GM20000 (cell line): ENCODE results near the gene CTSC.

Source experiments
- DNase-seq: peaks from one replicate; pipeline ENCODE4 v3.0.0; 2012; ENCODE audit warnings: low spot score
- TF ChIP-seq, protein P1 (sequence below): IDR thresholded peaks from 2 replicates; pipeline ENCODE4 v1.5.1; 2012; ENCODE audit warnings: mild to moderate bottlenecking, control low read depth; ENCODE audit errors: extremely low read depth, missing control alignments

Gene CTSC

DNA sequence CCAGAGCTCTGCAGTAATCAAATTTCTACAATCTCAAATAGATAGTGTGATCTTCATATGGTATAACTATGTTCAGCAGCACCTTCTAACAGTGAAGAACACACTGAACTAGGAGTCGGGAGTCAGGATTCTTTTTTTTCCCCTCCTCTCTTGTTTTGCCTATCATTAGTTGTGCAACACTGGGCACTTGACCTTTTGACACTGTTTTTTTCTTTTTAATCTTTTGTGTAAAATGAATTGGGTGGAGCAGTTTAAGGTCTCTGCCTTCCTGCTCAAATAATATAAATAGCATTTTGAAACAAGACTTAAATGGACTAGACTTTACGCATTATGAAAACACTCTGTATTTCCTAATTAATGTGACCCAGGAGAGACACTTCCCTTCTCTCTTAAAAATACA lies 39.7 kb downstream of the CTSC start:
- DNase-seq = no peak
- TF ChIP-seq, protein P1, sequence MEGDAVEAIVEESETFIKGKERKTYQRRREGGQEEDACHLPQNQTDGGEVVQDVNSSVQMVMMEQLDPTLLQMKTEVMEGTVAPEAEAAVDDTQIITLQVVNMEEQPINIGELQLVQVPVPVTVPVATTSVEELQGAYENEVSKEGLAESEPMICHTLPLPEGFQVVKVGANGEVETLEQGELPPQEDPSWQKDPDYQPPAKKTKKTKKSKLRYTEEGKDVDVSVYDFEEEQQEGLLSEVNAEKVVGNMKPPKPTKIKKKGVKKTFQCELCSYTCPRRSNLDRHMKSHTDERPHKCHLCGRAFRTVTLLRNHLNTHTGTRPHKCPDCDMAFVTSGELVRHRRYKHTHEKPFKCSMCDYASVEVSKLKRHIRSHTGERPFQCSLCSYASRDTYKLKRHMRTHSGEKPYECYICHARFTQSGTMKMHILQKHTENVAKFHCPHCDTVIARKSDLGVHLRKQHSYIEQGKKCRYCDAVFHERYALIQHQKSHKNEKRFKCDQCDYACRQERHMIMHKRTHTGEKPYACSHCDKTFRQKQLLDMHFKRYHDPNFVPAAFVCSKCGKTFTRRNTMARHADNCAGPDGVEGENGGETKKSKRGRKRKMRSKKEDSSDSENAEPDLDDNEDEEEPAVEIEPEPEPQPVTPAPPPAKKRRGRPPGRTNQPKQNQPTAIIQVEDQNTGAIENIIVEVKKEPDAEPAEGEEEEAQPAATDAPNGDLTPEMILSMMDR = no peak

DNA sequence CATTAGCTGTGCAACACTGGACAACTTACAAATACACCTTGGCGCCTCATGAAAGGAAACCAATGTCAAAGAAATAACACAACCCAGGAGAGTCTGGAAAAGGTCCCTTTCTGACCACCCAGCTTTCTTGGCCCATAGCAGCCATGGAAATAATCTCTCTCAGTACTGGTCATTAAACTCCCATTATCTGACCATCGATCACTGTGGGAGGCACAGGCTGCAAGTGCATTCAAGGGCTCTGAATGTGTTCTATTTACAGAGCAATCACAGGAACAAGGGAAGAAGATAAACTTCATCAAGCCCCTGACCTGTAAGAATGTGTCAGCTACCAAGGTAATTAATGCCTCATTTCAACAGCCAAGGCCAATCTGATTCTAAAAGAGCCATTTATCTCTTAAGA lies 40.1 kb downstream of the CTSC start:
- DNase-seq = no peak
- TF ChIP-seq, protein P1 = no peak

DNA sequence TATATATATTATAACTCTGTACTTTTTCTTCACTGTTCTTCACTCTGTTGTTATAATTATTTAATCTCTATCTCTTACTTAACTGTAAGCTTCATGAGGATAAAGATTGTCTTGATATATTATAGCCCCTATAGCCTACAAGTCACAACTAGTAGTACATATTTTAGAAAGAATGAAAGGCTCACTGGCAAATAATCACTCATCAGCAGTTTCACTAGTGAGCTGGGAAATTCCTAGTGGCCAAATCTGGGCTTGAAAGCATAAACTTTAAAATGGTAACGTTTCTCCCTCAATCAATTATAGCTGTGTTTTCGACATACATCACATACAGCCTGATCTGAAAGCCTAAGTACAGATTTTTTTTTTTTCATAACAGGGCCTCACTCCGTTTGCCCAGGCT lies 42.5 kb downstream of the CTSC start:
- no peak for DNase-seq
- TF ChIP-seq, protein P1 = no peak

DNA sequence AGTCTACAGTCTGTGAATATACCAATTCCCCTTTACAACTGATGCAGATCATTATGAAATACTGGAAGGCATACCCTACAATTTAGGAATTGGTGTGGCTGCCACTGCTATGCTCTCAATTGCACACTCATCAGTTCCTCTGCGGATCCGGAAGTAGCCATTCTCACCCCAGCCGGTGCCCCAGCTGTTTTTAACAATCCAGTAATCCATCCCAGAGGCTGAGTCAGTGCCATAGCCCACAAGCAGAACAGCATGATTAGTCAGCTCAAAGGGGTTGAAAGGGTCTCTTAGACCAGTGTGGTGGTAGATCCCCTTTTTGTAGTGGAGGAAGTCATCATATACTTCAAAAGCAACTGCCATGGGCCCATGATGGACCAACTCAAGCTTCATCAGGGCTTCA lies 43.6 kb downstream of the CTSC start:
- TF ChIP-seq, protein P1 = no peak
- DNase-seq = no peak

DNA sequence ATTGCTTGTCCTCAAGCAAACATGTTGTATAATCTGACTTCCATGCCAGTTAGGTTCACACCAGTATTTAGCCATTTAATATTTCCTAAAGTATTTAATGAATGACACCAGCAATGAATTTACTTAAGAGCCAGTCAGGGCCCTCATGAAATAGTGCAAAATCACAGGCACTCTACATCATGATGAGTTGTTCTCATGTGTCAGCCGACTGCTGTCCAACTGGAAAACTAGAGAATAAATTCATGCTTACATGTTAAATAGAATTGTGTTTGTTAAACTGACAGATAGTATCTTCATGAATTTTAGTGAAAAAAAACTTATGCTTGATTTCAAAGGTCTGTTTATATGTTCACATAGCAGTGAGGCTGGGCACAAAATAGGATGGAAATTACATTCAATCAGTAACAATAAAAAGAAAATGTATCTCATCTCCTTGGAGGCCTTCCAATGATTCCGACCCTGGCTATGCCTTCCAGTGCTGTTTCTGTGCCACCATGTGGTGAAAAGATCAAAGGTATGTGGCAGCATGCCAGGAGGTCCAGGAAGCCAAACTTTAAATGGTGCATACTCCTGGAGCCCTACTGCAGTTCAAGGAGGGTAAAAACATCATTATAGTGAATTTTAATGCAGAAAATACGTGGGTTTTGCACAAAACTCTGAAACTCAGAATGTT lies 45.2 kb downstream of the CTSC start:
- TF ChIP-seq, protein P1 = no peak
- no peak for DNase-seq

DNA sequence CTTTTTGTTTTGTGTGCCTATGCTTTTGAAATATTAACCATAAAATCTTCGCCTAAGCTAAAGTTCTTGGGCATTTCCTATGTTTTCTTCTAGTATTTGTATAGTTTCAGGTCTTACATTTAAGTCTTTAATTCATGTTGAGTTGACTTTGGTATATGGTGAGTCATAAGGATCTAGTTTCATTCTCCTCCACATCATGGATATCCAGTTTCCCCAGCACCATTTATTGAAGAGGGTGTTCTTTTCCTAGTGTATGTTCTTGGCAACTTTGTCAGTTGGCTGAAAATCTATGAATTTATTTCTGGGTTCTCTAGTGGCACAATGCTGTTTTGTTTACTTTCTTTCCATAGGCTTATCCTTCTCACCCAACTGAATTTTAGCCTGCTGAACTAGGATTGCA lies 49.0 kb downstream of the CTSC start:
- TF ChIP-seq, protein P1 = no peak
- no peak for DNase-seq

DNA sequence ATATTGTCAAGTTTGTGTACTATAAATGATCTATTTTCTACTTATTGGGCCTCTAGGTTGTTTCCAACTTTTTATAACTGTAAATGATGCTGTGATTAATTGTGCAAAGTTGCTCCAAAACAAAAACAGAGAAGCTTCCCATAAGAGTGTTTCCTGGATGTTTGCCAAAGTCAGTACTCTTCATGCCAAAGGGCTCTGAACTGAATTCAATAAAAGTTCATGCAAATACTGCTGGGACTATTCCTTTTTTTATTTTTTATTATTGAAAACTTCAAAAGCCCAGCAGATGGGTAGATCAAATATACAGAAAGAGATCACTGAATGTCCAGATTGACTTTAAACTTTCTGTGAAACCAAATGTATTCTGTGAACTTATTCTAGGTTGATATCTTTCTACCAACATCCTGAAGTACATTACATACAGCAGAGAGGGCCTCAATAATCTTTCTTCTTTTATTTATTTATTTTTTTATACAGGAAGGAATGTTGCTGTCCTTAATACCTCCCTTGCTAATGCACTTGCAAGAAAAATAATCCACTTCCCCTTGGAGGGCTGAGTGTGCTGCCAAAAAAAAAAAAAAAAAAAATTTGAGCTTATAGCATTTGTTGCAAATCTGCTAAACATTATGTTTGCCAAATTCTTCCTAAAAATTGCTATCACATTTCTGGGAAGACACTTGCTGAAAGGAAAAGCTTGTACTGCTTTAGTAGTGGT lies 53.0 kb downstream of the CTSC start:
- TF ChIP-seq, protein P1 = no peak
- DNase-seq = no peak
